ENCODE data around the gene TMEM19.
"Not testable (repeated sequence)": the region's sequence is repeated elsewhere in the genome, so short reads cannot be mapped to it uniquely, and the experiment has no call there.

Gene TMEM19

DNA sequence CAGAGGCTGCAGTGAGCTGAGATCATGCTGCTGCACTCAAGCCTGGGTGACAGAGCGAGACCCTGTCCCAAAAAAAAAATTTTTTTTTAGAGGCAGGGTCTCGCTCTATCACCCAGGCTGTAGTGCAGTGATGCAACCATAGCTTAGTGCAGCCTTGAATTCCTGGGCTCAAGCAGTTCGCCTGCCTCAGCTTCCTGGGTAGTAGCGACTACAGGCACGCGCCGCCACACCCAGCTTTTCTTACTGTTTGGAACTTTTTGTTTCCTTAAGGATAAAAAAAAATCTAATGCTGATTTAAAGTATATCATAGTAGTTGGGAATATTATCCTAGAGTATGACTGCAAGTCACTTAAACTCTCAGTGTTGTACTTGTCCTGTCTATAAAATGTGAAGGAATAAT is 7.2 kb downstream of the TMEM19 start:
- ATAC-seq = no peak
- TF ChIP-seq ZC3H10 (CRISPR knock-in tag; IDR thresholded peaks at IDR 0.05) (no peak), ZFP30 (CRISPR knock-in tag; IDR thresholded peaks at IDR 0.05) (no peak), ISL1 (CRISPR knock-in tag; IDR thresholded peaks at IDR 0.05) (no peak), ZNF565 (CRISPR knock-in tag; conservative IDR thresholded peaks at IDR 0.05; ENCODE audit: low read depth) (no peak), RARB (CRISPR knock-in tag; IDR thresholded peaks at IDR 0.05) (no peak)
- TF ChIP-seq, protein P1, sequence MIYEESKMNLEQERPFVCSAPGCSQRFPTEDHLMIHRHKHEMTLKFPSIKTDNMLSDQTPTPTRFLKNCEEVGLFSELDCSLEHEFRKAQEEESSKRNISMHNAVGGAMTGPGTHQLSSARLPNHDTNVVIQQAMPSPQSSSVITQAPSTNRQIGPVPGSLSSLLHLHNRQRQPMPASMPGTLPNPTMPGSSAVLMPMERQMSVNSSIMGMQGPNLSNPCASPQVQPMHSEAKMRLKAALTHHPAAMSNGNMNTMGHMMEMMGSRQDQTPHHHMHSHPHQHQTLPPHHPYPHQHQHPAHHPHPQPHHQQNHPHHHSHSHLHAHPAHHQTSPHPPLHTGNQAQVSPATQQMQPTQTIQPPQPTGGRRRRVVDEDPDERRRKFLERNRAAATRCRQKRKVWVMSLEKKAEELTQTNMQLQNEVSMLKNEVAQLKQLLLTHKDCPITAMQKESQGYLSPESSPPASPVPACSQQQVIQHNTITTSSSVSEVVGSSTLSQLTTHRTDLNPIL (CRISPR knock-in tag; IDR thresholded peaks at IDR 0.05; ENCODE audit: low read depth) = no peak
- TF ChIP-seq, protein P2, sequence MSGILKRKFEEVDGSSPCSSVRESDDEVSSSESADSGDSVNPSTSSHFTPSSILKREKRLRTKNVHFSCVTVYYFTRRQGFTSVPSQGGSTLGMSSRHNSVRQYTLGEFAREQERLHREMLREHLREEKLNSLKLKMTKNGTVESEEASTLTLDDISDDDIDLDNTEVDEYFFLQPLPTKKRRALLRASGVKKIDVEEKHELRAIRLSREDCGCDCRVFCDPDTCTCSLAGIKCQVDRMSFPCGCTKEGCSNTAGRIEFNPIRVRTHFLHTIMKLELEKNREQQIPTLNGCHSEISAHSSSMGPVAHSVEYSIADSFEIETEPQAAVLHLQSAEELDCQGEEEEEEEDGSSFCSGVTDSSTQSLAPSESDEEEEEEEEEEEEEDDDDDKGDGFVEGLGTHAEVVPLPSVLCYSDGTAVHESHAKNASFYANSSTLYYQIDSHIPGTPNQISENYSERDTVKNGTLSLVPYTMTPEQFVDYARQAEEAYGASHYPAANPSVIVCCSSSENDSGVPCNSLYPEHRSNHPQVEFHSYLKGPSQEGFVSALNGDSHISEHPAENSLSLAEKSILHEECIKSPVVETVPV (CRISPR knock-in tag; IDR thresholded peaks at IDR 0.05) = no peak

DNA sequence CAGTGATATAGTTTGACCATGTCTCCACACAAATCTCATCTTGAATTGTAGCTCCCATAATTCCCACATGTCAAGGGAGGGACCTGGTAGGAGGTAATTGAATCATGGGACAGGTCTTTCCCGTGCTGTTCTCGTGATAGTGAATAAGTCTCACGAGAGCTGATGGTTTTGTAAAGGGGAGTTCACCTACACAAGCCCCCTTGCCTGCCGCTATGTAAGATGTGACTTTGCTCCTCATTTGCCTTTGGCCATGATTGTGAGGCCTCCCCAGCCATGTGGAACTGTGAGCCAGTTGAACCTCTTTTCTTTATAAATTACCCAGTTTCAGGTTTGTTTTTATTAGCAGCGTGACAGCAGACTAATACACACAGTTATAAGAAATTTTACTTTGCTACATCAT is 7.8 kb downstream of the TMEM19 start:
- not testable (repeated sequence) for ATAC-seq

DNA sequence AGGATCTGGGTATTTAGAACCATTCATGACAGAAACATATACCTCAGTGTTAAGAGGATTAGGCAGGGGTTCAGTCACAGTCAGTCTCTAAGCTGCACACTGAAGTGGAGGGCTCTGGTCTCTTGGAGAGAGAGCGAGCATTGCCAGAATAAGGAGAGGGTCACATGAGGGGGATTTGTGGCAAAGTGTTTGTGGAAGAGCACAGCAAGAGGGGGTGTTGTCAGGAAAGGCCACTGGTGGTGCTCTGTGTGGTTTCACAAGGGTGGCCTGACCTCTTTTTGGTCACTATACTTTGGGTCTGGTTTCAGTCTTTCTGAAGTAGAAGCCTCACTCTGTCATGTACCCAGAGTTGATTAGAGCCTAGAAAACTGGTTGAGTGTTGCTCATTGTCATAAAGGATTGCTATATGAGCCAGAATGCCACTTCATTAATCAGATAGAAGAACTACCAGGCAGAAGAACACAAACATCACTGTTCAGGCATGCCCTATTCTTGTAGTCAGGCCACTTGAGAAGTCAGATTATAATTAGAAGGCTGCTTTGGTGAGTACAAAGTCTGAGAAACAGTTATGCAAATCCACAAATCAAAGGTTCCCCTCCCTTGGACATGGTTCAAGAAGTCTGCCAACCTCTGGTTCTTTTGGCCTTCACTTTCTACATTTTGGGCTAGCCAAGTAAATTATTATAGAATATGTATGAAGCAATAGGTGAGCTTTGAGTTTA is 8.4 kb downstream of the TMEM19 start:
- ATAC-seq = no peak
- TF ChIP-seq PPARA (CRISPR knock-in tag; IDR thresholded peaks at IDR 0.05; ENCODE audit: borderline replicate concordance) (no peak), ISL1 (CRISPR knock-in tag; IDR thresholded peaks at IDR 0.05) (no peak), ZFP3 (CRISPR knock-in tag; IDR thresholded peaks at IDR 0.05) (no peak), SNAI2 (CRISPR knock-in tag; IDR thresholded peaks at IDR 0.05) (no peak), ZNF70 (CRISPR knock-in tag; IDR thresholded peaks at IDR 0.05) (no peak), BACH2 (CRISPR knock-in tag; IDR thresholded peaks at IDR 0.05; ENCODE audit: borderline replicate concordance) (no peak), TOX (CRISPR knock-in tag; IDR thresholded peaks at IDR 0.05; ENCODE audit: borderline replicate concordance) (no peak), ZNF8 (CRISPR knock-in tag; IDR thresholded peaks at IDR 0.05) (no peak)

DNA sequence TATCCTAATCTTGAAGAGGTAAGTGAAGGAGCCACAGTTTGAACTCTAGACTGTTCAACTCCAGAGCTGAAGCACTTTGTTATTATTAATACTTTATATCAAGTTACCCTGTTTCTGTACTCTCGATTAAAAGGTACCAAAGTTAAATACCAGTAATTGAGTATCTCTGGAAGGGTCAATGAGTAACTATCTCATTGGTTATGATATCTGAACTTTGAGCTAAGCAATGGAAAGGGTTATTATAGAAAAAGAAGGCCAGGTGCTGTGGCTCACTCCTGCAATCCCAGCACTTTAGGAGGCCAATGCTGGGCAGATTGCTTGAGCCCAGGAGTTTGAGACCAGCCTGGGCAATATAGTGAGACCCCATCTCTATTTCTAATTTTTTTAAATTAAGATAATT is 9.9 kb downstream of the TMEM19 start:
- TF ChIP-seq TOX (CRISPR knock-in tag; IDR thresholded peaks at IDR 0.05; ENCODE audit: borderline replicate concordance) (no peak), BACH2 (CRISPR knock-in tag; IDR thresholded peaks at IDR 0.05; ENCODE audit: borderline replicate concordance) (no peak), CSDC2 (CRISPR knock-in tag; IDR thresholded peaks at IDR 0.05) (no peak), ESRRG (CRISPR knock-in tag; IDR thresholded peaks at IDR 0.05) (no peak), ZNF8 (CRISPR knock-in tag; IDR thresholded peaks at IDR 0.05) (no peak), GLIS3 (CRISPR knock-in tag; IDR thresholded peaks at IDR 0.05) (no peak), ZFP30 (CRISPR knock-in tag; IDR thresholded peaks at IDR 0.05) (no peak), ZNF565 (CRISPR knock-in tag; conservative IDR thresholded peaks at IDR 0.05; ENCODE audit: low read depth) (no peak), PPARA (CRISPR knock-in tag; IDR thresholded peaks at IDR 0.05; ENCODE audit: borderline replicate concordance) (no peak), ARNTL (CRISPR knock-in tag; IDR thresholded peaks at IDR 0.05; ENCODE audit: borderline replicate concordance, low read depth) (no peak)
- TF ChIP-seq, protein P3, sequence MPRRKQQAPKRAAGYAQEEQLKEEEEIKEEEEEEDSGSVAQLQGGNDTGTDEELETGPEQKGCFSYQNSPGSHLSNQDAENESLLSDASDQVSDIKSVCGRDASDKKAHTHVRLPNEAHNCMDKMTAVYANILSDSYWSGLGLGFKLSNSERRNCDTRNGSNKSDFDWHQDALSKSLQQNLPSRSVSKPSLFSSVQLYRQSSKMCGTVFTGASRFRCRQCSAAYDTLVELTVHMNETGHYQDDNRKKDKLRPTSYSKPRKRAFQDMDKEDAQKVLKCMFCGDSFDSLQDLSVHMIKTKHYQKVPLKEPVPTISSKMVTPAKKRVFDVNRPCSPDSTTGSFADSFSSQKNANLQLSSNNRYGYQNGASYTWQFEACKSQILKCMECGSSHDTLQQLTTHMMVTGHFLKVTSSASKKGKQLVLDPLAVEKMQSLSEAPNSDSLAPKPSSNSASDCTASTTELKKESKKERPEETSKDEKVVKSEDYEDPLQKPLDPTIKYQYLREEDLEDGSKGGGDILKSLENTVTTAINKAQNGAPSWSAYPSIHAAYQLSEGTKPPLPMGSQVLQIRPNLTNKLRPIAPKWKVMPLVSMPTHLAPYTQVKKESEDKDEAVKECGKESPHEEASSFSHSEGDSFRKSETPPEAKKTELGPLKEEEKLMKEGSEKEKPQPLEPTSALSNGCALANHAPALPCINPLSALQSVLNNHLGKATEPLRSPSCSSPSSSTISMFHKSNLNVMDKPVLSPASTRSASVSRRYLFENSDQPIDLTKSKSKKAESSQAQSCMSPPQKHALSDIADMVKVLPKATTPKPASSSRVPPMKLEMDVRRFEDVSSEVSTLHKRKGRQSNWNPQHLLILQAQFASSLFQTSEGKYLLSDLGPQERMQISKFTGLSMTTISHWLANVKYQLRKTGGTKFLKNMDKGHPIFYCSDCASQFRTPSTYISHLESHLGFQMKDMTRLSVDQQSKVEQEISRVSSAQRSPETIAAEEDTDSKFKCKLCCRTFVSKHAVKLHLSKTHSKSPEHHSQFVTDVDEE (CRISPR knock-in tag; IDR thresholded peaks at IDR 0.05) = no peak
- TF ChIP-seq, protein P1 (CRISPR knock-in tag; IDR thresholded peaks at IDR 0.05; ENCODE audit: low read depth) = no peak
- TF ChIP-seq, protein P2 (CRISPR knock-in tag; IDR thresholded peaks at IDR 0.05) = no peak
- TF ChIP-seq, protein P4, sequence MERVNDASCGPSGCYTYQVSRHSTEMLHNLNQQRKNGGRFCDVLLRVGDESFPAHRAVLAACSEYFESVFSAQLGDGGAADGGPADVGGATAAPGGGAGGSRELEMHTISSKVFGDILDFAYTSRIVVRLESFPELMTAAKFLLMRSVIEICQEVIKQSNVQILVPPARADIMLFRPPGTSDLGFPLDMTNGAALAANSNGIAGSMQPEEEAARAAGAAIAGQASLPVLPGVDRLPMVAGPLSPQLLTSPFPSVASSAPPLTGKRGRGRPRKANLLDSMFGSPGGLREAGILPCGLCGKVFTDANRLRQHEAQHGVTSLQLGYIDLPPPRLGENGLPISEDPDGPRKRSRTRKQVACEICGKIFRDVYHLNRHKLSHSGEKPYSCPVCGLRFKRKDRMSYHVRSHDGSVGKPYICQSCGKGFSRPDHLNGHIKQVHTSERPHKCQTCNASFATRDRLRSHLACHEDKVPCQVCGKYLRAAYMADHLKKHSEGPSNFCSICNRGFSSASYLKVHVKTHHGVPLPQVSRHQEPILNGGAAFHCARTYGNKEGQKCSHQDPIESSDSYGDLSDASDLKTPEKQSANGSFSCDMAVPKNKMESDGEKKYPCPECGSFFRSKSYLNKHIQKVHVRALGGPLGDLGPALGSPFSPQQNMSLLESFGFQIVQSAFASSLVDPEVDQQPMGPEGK (CRISPR knock-in tag; IDR thresholded peaks at IDR 0.05; ENCODE audit: borderline replicate concordance) = no peak
- ATAC-seq = no peak

DNA sequence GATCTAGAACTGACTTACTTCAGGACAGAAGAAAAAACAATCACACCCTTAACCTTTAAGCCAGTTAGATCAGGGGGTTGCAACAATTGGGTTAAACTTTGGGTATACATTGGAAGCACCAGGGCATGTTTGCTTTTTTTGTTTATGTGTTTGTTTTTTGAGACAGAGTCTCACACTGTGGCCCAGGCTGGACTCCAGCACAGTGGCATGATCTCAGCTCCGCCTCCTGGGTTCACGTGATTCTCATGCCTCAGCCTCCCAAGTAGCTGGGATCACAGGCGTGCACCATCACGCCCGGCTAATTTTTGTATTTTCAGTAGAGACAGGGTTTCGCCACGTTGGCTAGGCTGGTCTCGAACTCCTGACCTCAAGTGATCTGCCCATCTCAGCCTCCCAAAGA is 16.3 kb downstream of the TMEM19 start:
- not testable (repeated sequence) for ATAC-seq
